NOMO-1 (cell line): ENCODE data around the gene LRRC49.
"Not testable (repeated sequence)": the region's sequence is repeated elsewhere in the genome, so short reads cannot be mapped to it uniquely, and the experiment has no call there.

Experiments used
- DNase-seq, 2 experiments: peaks; one replicate each; lab custom pipeline; 2025; ENCODE audit not compliant: unreplicated experiment in 2 of 2; lab: John Stamatoyannopoulos, UW

The LRRC49 gene, protein sequence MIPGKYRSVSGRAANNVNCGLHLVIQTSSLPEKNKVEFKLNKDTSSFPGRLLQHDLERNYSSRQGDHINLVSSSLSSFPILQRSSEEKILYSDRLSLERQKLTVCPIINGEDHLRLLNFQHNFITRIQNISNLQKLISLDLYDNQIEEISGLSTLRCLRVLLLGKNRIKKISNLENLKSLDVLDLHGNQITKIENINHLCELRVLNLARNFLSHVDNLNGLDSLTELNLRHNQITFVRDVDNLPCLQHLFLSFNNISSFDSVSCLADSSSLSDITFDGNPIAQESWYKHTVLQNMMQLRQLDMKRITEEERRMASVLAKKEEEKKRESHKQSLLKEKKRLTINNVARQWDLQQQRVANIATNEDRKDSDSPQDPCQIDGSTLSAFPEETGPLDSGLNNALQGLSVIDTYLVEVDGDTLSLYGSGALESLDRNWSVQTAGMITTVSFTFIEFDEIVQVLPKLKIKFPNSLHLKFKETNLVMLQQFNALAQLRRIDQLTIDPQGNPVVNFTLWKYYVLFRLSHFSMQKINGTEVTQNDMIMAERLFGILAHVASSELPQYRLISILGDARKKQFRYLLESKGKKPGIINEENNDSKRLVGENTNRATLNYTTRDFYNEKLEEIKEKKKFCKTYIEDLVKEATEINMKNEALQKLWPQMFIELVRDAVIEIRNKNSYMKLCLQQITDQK

DNA sequence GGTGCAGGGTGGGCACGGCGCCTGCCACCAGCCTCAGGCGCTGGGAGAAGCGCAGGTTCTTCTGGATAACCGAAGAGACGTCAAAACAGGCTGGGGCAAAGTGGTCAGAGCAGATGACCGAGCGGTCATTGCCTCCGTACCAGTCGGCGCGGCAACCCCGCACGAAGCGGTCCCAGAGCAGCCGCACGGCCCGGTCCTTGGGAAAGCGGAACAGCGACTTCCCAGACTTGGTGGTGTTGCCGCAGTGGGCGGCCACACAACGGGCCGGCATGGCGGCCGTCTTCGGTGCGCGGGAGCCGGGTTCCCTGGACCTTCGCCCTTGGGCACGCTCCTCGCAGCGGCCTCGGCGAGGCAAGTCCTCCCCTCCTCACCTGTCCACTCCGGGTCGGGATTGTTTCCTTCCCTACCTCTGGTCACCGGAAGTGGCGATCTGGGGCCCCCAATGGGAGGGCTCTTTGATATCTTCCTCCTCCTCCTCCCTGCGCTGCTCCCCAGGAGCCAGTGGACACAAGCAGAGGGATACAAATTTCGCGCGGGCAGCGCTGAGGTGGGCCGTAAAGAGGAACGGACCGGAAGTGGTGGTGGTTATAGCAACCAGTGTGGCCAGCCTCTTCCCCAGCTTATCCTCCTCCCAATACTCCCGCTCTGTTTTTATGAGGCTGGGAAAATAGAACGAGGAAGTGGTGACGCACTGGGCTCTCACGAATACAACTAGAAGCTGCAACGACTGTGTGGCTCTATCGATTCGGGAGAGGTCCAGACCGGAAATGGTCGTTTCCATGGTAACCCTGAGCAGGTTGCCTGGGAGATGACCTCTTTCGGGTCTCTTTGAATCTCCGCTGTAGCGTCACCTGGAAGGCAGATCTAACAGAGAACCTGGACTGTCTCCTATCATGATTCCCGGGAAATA, at the start of gene LRRC49, which contains the start of gene THAP10:
Gene LRRC49, plus strand, starts transcription at position 825 of the 910 bp plus-strand sequence. Its CDS starts 69 bp downstream, at position 894.
Gene THAP10, minus strand, starts transcription at position 432 of the 910 bp plus-strand sequence. Its CDS starts 161 bp downstream, at position 271.
- DNase-seq, result peak; percentile 44 to 54

DNA sequence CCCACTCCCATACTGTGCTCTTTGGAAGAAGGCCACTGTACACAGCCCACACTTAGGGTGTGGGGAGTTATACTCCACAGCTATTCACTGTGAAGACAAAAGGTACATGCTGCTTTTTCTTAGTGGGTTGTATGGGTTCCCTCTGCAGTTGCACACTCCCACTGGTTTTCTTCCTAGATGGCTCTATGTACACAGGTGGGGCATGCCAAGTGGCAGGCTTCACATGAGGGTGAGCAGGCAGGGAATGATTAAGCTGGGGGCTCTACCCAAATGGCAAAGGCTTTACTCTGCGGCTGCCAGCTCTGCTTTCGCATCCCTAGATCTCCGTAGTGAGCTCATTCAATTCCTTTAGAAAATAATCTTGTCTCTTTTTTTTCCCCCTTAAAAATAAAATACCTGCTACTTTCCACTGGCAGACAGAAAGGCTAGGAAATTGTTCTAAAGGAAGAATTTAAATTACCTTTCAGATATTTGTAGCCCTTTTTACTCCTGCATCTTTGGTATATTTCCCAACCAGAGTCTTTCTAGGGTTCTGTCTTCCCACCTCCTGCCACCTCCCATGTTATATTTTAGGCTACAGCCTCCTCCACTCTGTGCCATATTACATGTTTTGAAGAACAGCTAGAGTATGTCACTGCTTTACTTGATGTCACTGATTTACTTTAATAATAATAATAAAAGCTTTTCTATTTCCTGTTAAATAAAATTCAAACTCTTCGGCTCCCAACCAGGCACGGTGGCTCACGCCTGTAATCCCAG, 46.8 kb upstream of the LRRC49 start:
- no peak for DNase-seq

- no peak for DNase-seq
Measured at GRCh38 chr15:70851889-70852288, 40.7 kb upstream of the LRRC49 start.

DNA sequence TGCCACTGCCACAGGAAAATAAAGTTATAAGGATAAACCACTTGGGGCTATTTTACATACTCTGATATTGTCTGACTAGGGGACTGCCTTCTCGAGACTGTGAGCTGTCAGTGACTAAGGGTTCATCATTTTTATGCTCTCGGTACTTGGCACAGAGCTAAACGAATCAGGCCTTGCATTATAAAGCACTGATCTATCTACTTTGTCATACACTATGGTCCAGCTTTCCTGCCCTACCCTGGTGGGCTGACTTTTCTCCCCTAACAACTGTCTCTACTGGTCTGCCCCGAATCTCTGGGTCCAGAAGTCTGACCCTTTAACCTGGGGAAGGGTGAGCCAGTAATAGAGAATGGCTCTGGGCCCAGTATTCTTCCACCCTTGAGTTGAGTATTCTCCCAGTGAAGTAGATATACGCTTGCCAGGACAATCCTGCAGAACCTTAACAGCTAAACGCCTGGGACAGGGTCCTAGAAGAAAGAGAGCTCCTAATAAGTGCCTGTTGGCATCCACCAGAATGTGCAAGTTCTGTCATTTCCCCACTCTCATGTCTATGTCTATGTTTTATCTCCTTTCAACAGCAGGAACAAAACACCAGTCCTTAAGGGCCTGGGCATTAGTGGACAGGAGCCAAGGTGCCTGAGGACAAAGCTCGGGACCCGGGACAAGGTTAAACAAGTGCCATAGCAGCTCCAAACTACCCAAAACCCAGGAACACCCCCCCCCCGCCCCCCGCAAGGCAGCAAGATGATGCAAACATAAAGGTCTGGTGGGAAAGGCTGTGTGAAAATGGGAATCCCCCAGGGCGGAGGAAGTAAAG, 39.9 kb upstream of the LRRC49 start:
- no peak for DNase-seq

- peak in 1 of 2 experiments; percentile 0 for DNase-seq
Measured at GRCh38 chr15:70853318-70853972, 39.2 kb upstream of the LRRC49 start.

GRCh38 chr15:70853973-70854665, 38.5 kb upstream of the LRRC49 start, which contains the start of gene LARP6:
LARP6 (minus strand) TSS chr15:70854157; CDS start chr15:70854088, 69 bp downstream.
- peak in 1 of 2 experiments; percentile 3 for DNase-seq

DNA sequence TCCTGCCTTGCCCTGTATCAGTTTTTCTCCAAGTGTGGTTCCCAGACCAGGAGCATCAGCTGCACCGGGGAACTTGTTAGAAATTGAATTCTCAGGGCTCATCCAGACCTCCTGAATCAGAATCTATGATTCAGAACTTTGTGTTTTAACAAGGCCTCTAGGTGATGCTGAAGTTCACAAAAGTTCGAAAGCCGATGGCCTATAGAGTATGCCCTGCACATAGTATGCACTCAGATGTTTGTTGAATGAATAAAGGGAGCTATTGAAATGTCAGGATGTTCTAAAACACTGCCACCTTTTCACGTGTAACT, 38.0 kb upstream of the LRRC49 start:
- no peak for DNase-seq

DNA sequence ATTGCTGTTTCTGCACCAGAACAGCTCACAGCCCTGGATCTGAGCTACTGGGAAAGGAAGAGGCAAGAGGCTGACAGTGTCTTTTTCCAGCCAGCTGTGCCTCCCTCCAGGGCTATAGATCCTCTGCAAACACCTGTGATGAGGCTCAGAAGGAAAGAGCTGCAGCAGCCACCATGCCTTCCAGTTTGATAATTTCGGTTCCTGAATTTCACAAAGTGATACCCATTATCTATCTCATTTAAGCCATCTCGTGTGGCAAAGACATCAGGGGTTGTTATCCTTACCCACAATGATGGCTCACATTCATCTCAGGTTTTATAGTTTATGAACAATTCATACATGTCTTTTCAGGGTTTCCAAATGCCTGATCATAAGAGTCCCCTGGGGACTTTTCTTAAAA, 36.9 kb upstream of the LRRC49 start:
- DNase-seq, result peak in 1 of 2 experiments; percentile 24

- DNase-seq, result no peak
Measured at GRCh38 chr15:70856177-70856883, 36.3 kb upstream of the LRRC49 start.

- no peak for DNase-seq
Measured at GRCh38 chr15:70856884-70857561, 35.6 kb upstream of the LRRC49 start.

GRCh38 chr15:70857562-70858285, 34.9 kb upstream of the LRRC49 start:
- DNase-seq, result no peak

DNA sequence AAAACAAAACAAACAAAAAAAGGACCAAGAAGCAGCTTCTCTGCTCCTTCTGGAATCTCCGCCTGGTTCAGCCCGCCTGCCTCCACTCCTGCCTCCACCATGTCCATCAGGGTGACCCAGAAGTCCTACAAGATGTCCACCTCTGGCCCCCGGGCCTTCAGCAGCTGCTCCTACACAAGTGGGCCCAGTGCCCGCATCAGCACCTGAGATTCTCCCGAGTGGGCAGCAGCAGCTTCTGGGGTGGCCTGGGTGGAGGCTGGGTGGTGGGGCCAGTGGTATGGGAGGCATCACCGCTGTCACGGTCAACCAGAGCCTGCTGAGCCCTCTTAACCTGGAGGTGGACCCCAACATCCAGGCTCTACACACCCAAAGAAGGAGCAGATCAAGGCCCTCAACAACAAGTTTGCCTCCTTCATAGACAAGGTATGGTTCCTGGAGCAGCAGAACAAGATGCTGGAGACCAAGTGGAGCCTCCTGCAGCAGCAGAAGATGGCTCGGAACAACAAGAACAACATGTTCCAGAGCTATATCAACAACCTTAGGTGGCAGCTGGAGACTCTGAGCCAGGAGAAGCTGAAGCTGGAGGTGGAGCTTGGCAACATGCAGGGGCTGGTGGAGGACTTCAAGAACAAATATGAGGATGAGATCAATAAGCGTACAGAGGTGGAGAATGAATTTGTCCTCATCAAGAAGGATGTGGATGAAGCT, 33.9 kb upstream of the LRRC49 start:
- not testable (repeated sequence) for DNase-seq

DNA sequence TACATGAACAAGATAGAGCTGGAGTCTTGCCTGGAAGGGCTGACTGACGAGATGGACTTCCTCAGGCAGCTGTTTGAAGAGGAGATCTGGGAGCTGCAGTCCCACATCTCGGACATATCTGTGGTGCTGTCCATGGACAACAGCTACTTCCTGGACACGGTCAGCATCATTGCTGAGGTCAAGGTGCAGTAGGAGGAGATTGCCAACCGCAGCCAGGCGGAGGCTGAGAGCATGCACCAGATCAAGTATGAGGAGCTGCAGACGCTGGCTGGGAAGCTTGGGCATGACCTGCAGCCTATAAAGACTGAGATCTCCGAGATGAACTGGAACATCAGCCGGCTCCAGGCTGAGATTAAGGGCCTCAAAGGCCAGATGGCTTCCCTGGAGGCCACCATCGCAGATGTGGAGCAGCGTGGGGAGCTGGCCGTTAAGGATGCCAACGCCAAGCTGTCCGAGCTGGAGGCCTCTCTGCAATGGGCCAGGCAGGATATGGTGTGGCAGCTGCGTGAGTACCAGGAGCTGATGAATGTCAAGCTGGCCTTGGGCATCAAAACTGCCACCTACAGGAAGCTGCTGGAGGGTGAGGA, 33.2 kb upstream of the LRRC49 start:
- DNase-seq, result no peak

GRCh38 chr15:70859998-70860397, 32.6 kb upstream of the LRRC49 start:
- no peak for DNase-seq

DNA sequence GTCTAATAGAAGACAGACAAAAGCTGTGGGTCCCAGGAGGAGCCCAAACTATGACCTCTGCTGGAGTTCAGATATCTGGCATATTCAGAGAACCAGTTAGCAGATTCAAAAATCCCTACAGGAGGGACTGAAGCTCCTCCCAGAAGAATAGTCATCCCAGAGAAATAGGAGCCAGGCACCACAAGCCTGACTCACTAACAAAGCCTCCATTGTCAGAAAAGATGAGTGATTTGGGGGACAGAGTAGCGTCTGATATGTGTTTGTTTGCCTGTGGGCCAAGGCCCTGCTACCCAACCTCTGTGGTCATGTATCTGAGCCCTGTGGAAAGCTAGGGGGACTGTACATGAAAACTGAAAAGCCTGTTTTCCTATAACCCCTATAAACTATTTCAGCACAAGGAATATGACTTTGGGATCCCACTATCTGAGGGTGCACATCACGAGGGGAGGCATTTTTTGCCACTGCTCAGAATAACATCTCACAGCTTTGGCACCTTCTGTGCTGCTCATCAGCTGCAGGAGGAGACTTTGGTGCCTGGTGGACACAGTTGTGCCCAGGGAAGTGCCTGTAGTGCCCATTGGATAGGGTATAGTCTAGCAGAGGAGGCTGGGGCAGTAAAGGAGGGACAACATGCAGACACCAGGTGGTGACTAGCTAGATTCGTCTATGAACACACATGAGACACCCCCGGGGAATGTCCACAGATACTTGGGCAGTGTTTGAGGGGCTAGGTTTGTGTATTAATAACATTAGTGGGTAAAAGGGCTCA, 29.0 kb upstream of the LRRC49 start:
- DNase-seq, result no peak
